ENCODE results near the gene MRPS6.

- TF ChIP-seq CTCF (IDR thresholded peaks at IDR 0.05) (no peak), EP300 (IDR thresholded peaks at IDR 0.05) (no peak), POLR2AphosphoS5 (IDR thresholded peaks at IDR 0.05) (no peak), POLR2A (IDR thresholded peaks at IDR 0.05) (no peak)
Measured at GRCh38 chr21:34141373-34141772, 68.0 kb downstream of the MRPS6 start.
